ENCODE measurements around the gene PHACTR3. TPM values are rescaled to one million over a fixed set of nuclear protein-coding genes. Genes with fewer than 3 reads are reported as not detected.

The PHACTR3 gene
- polyA plus RNA-seq, 3 donors from 2014 or later: not detected

DNA sequence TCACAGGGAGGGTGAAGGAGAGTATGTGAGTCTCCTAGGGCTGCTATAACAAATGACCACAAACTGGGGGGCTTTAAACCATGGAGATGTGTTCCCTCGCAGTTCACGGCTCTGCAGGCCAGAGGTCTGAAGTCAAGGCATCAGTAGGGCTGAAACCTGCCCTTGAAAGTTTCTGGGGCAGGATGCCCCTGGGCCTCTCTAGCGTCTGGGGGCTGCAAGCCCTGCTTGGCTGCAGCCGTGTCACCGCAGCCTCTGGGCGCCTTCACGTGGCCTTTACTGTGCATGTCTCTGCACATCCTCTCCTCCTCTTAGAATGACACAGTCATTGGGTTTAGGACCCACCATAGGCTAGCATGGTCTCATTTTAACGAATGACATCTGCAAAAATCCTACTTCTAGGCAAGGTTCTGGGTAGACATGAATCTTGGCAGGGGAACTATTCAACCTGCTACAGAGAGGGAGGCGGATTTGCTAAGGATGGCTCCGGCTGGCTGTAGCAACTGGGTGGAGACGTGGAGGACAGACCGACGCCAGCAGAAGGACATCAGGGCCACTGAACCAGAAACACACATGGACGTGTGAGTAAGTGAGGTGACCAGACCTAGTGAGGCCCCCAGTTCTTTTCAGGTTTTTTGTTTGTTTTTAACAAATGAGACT lies 58.6 kb downstream of the PHACTR3 start:
- Mint-ChIP-seq H3K4me3 (no peak overlapping the region), H3K27me3 (ENCODE audit: low read depth in 3 of 3) (peaks cover 4 to 10% (median 4%) of the 10 kb centered on the region in 3 donors), H3K36me3 (peaks cover 0 to 7% (median 4%) of the 10 kb centered on the region in 3 donors), H3K27ac (no peak overlapping the region), H3K4me1 (no peaks in the 10 kb centered on the region), H3K9me3 (peaks cover 0 to 17% (median 10%) of the 10 kb centered on the region in 6 donors)
- no peak for DNase-seq

DNA sequence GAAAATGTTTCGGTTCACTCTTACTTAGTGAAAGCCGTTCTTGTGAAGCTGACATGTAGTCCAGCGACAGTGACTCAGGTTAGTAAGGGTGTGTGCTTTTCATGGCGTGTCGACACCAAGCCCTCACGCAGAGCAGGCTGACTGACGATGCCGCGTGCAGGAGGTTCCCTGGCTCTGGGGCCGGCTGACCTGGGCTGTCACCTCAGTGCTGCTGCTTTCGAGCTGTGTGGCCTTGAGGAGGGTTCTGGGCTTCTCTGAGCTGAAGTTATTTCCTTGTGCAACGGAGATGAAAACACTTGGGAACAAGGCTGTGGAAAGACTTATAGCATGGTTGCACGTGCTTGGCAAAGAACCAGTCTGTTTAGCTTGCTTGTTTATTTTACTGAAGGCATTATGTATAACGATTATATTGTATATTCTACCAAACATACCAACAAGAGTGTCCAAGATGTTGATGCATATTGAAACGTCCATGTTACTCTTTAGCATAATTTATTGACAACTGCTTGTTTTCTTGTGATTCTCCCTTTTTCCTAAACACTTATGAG lies 59.2 kb downstream of the PHACTR3 start:
- Mint-ChIP-seq H3K27me3 (ENCODE audit: low read depth in 3 of 3) (peaks cover 2 to 10% (median 4%) of the 10 kb centered on the region in 3 donors), H3K27ac (no peak overlapping the region), H3K4me3 (no peak overlapping the region), H3K4me1 (no peaks in the 10 kb centered on the region), H3K36me3 (peaks cover 0 to 4% (median under 1%) of the 10 kb centered on the region in 3 donors), H3K9me3 (peaks cover 0 to 11% (median 6%) of the 10 kb centered on the region in 6 donors)
- DNase-seq: no peak

GRCh38 chr20:59664421-59664941 lies 60.1 kb downstream of the PHACTR3 start:
- Mint-ChIP-seq H3K9me3 (peaks cover 0 to 4% (median 0%) of the 10 kb centered on the region in 6 donors), H3K36me3 (no peaks in the 10 kb centered on the region), H3K27ac (no peak overlapping the region), H3K27me3 (ENCODE audit: low read depth in 3 of 3) (peaks cover 2 to 9% (median 4%) of the 10 kb centered on the region in 3 donors), H3K4me1 (no peaks in the 10 kb centered on the region), H3K4me3 (no peak overlapping the region)
- DNase-seq: no peak

GRCh38 chr20:59665656-59666555 lies 61.6 kb downstream of the PHACTR3 start:
- Mint-ChIP-seq H3K27me3 (ENCODE audit: low read depth in 3 of 3) (peaks cover 2 to 6% (median 6%) of the 10 kb centered on the region in 3 donors), H3K4me1 (no peaks in the 10 kb centered on the region), H3K9me3 (no peaks in the 10 kb centered on the region), H3K36me3 (no peaks in the 10 kb centered on the region), H3K27ac (no peak overlapping the region), H3K4me3 (no peak overlapping the region)
- no peak for DNase-seq

DNA sequence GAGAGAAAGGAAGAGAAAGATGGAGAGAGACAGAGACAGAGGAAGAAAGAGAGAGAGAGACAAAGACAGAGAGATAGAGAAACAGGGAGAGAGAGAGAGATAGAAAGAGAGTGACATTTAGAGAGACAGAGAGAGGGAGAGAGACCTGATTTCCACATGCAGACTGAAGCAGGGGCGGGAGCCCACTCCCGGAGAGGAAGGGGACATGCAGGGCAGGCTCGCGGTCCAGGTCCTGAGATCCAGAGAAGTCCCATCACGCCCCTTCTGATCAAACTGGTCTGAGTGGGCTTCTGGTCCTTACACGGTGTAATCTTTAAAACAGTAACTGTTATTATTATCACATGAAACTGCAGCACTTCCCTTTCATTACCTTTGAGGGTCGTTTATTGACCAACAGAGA lies 62.2 kb downstream of the PHACTR3 start:
- Mint-ChIP-seq H3K4me3 (no peak overlapping the region), H3K27me3 (ENCODE audit: low read depth in 3 of 3) (peaks cover 2 to 6% (median 6%) of the 10 kb centered on the region in 3 donors), H3K4me1 (no peaks in the 10 kb centered on the region), H3K27ac (no peak overlapping the region), H3K9me3 (no peaks in the 10 kb centered on the region), H3K36me3 (no peaks in the 10 kb centered on the region)
- DNase-seq: no peak

- Mint-ChIP-seq H3K27me3 (ENCODE audit: low read depth in 3 of 3) (peaks cover 3 to 6% (median 6%) of the 10 kb centered on the region in 3 donors), H3K4me1 (no peaks in the 10 kb centered on the region)
Observed at GRCh38 chr20:59667131-59667530, 62.8 kb downstream of the PHACTR3 start.

DNA sequence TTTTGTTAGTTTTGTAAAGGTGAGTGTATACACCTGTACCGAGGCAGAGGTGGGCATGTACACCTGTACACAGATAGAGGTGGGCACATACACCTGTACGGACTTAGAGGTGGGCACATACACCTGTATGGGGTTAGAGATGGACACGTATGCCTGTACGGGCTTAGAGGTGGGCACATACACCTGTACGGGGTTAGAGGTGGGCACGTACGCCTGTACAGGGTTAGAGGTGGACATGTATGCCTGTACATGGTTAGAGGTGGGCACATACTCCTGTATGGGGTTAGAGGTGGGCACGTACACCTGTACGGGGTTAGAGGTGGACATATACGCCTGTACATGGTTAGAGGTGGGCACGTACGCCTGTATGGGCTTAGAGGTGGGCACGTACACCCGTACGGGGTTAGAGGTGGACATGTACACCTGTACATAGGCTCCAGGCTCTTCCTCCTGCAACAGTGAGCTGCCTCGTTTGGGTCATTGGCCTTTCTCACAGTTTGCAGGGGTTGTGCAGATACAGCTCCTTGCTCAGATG lies 63.7 kb downstream of the PHACTR3 start:
- Mint-ChIP-seq H3K36me3 (no peaks in the 10 kb centered on the region), H3K27me3 (ENCODE audit: low read depth in 3 of 3) (peaks cover 4 to 7% (median 6%) of the 10 kb centered on the region in 3 donors), H3K9me3 (no peaks in the 10 kb centered on the region), H3K4me1 (no peaks in the 10 kb centered on the region), H3K27ac (no peak overlapping the region), H3K4me3 (no peak overlapping the region)
- no peak for DNase-seq

More at GRCh38 chr20:59667131-59667530, 62.8 kb downstream of the PHACTR3 start:
- no peak overlapping the region for H3K4me3 Mint-ChIP-seq
- H3K9me3 Mint-ChIP-seq: no peaks in the 10 kb centered on the region
- no peaks in the 10 kb centered on the region for H3K36me3 Mint-ChIP-seq
- no peak for DNase-seq
- H3K27ac Mint-ChIP-seq: no peak overlapping the region

DNA sequence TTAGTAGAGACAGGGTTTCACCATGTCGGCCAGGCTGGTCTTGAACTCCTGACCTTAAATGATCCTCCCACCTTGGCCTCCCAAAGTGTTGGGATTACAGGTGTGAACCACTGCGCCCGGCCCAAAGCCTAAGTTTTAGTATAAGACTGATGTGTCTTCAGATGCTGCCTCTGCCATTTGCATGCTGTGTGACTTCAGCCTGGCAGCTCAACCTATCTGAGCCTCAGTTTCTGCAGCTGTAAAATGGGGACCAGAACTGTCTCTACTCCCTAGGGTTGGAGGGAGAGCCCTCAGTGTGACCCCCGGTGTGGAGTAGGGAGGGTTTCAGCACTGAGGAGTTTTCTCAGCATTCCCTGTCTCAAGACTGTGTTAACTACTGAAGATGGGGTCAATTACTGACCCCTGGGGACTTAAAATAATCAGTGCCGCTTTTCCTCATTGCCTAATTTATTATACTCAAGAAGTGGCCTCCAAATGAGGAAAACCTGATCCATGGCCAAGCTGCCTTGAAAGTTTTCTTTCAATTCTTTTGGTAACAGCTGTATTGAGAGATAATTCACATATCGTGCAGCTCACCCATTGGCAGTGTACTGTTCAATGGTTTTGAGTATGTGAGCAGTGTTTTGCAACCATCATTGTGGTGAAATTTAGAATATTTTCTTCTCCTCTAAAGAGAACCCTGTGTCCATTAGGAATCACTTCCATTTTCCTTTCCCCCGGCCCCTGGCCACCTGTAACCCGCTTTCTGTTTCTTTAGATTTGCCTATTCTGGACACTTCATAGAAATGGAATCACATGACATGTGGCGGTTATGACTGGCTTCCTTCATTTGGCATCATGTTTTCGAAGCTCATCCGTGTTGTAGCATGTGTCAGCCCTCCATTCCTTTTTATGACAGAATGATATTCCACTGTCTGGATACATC lies 64.8 kb downstream of the PHACTR3 start:
- H3K4me3 Mint-ChIP-seq: no peak overlapping the region
- no peaks in the 10 kb centered on the region for H3K9me3 Mint-ChIP-seq
- H3K27me3 Mint-ChIP-seq (ENCODE audit: low read depth in 3 of 3): peaks cover 4 to 10% (median 6%) of the 10 kb centered on the region in 3 donors
- H3K4me1 Mint-ChIP-seq: no peaks in the 10 kb centered on the region
- H3K36me3 Mint-ChIP-seq: no peaks in the 10 kb centered on the region
- no peak for DNase-seq
- H3K27ac Mint-ChIP-seq: no peak overlapping the region

GRCh38 chr20:59670786-59671492 lies 66.6 kb downstream of the PHACTR3 start:
- H3K36me3 Mint-ChIP-seq: no peaks in the 10 kb centered on the region
- no peak overlapping the region for H3K4me3 Mint-ChIP-seq
- no peak overlapping the region for H3K27ac Mint-ChIP-seq
- H3K9me3 Mint-ChIP-seq: no peaks in the 10 kb centered on the region
- no peak for DNase-seq
- no peaks in the 10 kb centered on the region for H3K4me1 Mint-ChIP-seq
- H3K27me3 Mint-ChIP-seq (ENCODE audit: low read depth in 3 of 3): peaks cover 2 to 10% (median 3%) of the 10 kb centered on the region in 3 donors

DNA sequence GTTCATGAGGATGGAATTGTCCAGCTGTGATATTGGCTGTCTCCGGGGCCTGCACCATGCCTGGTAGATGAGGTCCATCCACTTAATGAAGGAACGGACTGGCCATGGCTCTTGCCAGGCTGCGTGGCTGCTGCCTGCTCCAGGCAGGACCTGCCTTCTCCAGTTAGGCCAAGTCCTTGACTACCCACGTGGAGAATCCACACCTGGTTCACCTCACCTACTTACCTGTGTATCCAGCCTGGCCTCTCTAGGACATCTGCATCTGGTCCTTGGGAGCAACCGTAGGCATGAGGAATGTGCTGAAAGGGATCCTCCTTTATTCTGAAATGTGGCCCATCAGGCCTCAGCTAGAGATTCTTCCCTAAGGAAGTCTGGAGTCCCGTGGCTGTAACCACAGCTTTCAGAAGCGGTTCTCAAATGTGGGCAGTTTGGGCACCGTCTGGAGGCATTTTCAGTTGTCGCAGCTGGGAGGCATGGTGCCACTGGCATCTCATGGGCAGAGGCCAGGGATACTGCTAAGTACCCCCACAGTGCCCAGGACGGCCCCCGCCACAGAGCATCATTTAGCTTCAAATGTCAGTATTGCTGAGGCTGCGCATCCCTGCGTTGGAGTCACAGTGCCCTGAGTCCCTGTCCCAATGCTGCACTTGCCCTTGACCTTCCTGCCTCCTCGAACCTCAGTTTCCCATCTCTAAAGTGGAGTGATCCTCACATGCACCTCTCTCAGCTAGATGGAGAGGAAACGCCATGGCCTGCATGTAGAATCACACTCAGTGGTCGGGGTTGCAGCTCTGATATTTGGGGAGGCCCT lies 67.5 kb downstream of the PHACTR3 start:
- Mint-ChIP-seq H3K4me3 (no peak overlapping the region), H3K4me1 (no peaks in the 10 kb centered on the region)

DNA sequence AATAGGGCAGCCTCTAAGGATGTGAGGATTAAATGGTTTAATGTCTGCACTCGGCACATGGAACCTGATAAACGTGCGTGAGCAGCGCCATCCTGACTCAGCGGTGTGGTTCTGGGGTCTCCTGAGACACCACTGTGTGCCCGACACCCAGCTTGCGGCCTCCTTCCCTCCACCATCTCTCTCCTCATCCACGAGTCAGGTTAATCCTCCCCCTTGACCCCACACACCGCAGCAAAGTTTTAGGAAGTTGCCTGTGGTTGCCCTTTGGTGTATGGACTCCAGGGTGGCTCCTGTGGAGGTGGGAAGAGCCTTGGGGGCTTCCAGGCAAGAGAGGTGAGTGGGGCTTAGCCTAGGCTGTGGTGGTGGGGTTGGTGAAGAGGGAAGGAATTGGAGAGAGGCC lies 68.2 kb downstream of the PHACTR3 start:
- no peak overlapping the region for H3K27ac Mint-ChIP-seq
- no peaks in the 10 kb centered on the region for H3K4me1 Mint-ChIP-seq

More for the DNA sequence above, 67.5 kb downstream of the PHACTR3 start:
- no peak overlapping the region for H3K27ac Mint-ChIP-seq
- H3K36me3 Mint-ChIP-seq: no peaks in the 10 kb centered on the region
- no peaks in the 10 kb centered on the region for H3K9me3 Mint-ChIP-seq
- no peak for DNase-seq
- H3K27me3 Mint-ChIP-seq (ENCODE audit: low read depth in 3 of 3): peaks cover 2 to 6% (median 3%) of the 10 kb centered on the region in 3 donors

More for the DNA sequence above, 68.2 kb downstream of the PHACTR3 start:
- DNase-seq: no peak
- Mint-ChIP-seq H3K9me3 (no peaks in the 10 kb centered on the region), H3K36me3 (no peaks in the 10 kb centered on the region), H3K27me3 (ENCODE audit: low read depth in 3 of 3) (peaks cover 2 to 6% (median 3%) of the 10 kb centered on the region in 3 donors), H3K4me3 (no peak overlapping the region)
